ENCODE data around the gene NEDD4L.

NEDD4L gene

DNA sequence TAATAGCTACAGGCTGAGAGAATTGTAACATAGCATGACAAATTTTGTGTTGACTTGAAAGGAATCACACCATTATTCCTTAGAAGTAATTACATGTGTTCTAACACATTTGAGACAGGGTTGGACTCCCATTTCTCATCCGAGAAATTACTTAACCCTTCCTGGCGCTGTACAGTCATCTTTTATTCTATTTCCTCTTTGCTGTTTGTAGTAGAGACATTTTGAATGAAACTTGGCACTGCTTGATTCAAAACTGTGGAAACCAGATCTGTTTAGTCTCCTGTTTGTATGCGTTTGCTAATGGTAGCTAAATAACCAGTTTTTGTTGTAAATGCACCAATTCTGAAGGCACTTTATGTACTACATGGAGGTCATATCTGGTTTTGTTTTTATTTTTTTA is 352.9 kb downstream of the NEDD4L start:
- no peak for ATAC-seq
- TF ChIP-seq TCF4 (CRISPR knock-in tag; IDR thresholded peaks at IDR 0.05; ENCODE audit: borderline replicate concordance) (no peak), PPARA (CRISPR knock-in tag; IDR thresholded peaks at IDR 0.05; ENCODE audit: borderline replicate concordance) (no peak), OSR1 (CRISPR knock-in tag; IDR thresholded peaks at IDR 0.05) (no peak), PATZ1 (CRISPR knock-in tag; IDR thresholded peaks at IDR 0.05; ENCODE audit: borderline replicate concordance) (no peak), ISL1 (CRISPR knock-in tag; IDR thresholded peaks at IDR 0.05) (no peak), ESRRG (CRISPR knock-in tag; IDR thresholded peaks at IDR 0.05) (no peak), ZNF70 (CRISPR knock-in tag; IDR thresholded peaks at IDR 0.05) (no peak), CSRNP3 (CRISPR knock-in tag; IDR thresholded peaks at IDR 0.05) (no peak), TOX (CRISPR knock-in tag; IDR thresholded peaks at IDR 0.05; ENCODE audit: borderline replicate concordance) (no peak)

DNA sequence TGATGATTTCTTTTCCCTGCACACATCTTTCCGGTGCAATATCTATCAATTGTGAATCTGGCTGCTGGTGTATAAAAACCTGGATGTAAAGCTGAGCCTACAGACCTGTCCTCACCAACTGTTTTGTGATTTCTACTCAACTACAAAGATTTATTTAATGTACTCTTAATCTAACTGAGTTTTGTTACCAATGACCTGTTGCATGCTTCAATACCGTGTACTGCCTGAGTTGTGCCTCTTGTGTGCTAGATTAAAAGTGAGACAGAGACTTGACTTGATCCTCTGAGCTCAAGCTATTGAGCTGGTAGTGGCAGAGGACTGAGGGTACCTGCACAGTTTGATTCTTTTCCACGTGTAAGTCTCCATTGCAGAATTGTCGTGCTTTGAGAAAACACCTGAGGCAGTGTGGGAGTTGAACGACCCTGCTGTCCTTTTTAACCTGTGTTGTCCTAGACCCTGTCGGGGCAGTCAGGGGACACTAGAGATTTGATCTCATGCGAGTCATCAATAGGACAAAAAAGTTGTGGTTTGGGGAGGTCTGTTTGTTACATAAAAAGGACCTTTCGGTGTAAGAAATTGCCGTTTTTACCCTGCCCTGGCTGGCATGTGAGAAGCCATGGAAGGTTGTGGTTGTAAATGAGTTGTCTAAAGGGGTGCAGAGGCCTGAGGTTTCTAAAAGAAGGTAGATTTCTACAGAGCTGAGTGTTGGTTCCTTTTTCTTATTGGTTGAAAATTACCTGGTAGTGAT is 353.5 kb downstream of the NEDD4L start:
- no peak for ATAC-seq
- TF ChIP-seq ZNF565 (CRISPR knock-in tag; conservative IDR thresholded peaks at IDR 0.05; ENCODE audit: low read depth) (no peak), OSR1 (CRISPR knock-in tag; IDR thresholded peaks at IDR 0.05) (no peak), ISL1 (CRISPR knock-in tag; IDR thresholded peaks at IDR 0.05) (no peak), TOX (CRISPR knock-in tag; IDR thresholded peaks at IDR 0.05; ENCODE audit: borderline replicate concordance) (no peak), ZNF70 (CRISPR knock-in tag; IDR thresholded peaks at IDR 0.05) (no peak), ZFP30 (CRISPR knock-in tag; IDR thresholded peaks at IDR 0.05) (no peak), RARB (CRISPR knock-in tag; IDR thresholded peaks at IDR 0.05) (no peak), ESRRG (CRISPR knock-in tag; IDR thresholded peaks at IDR 0.05) (no peak), ZNF8 (CRISPR knock-in tag; IDR thresholded peaks at IDR 0.05) (no peak), GLIS3 (CRISPR knock-in tag; IDR thresholded peaks at IDR 0.05) (no peak), ZC3H10 (CRISPR knock-in tag; IDR thresholded peaks at IDR 0.05) (no peak), ARNTL (CRISPR knock-in tag; IDR thresholded peaks at IDR 0.05; ENCODE audit: borderline replicate concordance, low read depth) (no peak), CSRNP3 (CRISPR knock-in tag; IDR thresholded peaks at IDR 0.05) (no peak), TCF4 (CRISPR knock-in tag; IDR thresholded peaks at IDR 0.05; ENCODE audit: borderline replicate concordance) (no peak), PPARA (CRISPR knock-in tag; IDR thresholded peaks at IDR 0.05; ENCODE audit: borderline replicate concordance) (no peak)
- TF ChIP-seq, protein P1, sequence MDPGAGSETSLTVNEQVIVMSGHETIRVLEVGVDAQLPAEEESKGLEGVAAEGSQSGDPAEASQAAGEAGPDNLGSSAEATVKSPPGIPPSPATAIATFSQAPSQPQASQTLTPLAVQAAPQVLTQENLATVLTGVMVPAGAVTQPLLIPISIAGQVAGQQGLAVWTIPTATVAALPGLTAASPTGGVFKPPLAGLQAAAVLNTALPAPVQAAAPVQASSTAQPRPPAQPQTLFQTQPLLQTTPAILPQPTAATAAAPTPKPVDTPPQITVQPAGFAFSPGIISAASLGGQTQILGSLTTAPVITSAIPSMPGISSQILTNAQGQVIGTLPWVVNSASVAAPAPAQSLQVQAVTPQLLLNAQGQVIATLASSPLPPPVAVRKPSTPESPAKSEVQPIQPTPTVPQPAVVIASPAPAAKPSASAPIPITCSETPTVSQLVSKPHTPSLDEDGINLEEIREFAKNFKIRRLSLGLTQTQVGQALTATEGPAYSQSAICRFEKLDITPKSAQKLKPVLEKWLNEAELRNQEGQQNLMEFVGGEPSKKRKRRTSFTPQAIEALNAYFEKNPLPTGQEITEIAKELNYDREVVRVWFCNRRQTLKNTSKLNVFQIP (CRISPR knock-in tag; IDR thresholded peaks at IDR 0.05; ENCODE audit: borderline replicate concordance, low read depth): no peak
- TF ChIP-seq, protein P2, sequence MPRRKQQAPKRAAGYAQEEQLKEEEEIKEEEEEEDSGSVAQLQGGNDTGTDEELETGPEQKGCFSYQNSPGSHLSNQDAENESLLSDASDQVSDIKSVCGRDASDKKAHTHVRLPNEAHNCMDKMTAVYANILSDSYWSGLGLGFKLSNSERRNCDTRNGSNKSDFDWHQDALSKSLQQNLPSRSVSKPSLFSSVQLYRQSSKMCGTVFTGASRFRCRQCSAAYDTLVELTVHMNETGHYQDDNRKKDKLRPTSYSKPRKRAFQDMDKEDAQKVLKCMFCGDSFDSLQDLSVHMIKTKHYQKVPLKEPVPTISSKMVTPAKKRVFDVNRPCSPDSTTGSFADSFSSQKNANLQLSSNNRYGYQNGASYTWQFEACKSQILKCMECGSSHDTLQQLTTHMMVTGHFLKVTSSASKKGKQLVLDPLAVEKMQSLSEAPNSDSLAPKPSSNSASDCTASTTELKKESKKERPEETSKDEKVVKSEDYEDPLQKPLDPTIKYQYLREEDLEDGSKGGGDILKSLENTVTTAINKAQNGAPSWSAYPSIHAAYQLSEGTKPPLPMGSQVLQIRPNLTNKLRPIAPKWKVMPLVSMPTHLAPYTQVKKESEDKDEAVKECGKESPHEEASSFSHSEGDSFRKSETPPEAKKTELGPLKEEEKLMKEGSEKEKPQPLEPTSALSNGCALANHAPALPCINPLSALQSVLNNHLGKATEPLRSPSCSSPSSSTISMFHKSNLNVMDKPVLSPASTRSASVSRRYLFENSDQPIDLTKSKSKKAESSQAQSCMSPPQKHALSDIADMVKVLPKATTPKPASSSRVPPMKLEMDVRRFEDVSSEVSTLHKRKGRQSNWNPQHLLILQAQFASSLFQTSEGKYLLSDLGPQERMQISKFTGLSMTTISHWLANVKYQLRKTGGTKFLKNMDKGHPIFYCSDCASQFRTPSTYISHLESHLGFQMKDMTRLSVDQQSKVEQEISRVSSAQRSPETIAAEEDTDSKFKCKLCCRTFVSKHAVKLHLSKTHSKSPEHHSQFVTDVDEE (CRISPR knock-in tag; IDR thresholded peaks at IDR 0.05): no peak
